OCI-LY3 (cell line): ENCODE data around the gene HSPA13.

ENCODE experiments used
- EZH2phosphoT487 ChIP-seq: fragments of 200-600 bp; shearing (Covaris generic); IDR thresholded peaks from 2 replicates; pipeline ENCODE4 v1.6.1; 2018; ENCODE audit warnings: antibody characterized with exemption, mixed run types, low read depth
- TF ChIP-seq, protein P1 (sequence below): fragments of 200-600, 300-600 bp; sonication (generic); IDR thresholded peaks from 2 replicates; pipeline ENCODE4 v1.5.1; 2014; ENCODE audit warnings: antibody characterized with exemption, low read length, low read depth

DNA sequence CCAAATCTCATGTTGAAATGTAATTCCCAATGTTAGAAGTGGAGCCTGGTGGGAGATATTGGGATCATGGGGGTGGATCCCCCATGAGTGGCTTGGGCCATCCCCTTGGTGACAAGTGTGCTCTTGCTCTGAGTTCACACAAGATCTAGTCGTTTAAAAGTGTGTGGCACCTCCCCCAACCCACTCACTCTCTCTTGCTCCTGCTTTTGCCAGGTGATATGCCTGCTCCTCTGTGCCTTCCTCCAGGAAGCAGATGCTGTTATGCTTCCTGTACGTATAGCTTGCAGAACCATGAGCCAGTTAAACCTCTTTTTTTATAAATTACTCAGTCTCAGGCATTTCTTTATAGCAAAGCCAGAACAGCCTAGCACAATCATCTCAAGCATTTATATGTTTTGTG lies 23.0 kb upstream of the HSPA13 start:
- TF ChIP-seq, protein P1, sequence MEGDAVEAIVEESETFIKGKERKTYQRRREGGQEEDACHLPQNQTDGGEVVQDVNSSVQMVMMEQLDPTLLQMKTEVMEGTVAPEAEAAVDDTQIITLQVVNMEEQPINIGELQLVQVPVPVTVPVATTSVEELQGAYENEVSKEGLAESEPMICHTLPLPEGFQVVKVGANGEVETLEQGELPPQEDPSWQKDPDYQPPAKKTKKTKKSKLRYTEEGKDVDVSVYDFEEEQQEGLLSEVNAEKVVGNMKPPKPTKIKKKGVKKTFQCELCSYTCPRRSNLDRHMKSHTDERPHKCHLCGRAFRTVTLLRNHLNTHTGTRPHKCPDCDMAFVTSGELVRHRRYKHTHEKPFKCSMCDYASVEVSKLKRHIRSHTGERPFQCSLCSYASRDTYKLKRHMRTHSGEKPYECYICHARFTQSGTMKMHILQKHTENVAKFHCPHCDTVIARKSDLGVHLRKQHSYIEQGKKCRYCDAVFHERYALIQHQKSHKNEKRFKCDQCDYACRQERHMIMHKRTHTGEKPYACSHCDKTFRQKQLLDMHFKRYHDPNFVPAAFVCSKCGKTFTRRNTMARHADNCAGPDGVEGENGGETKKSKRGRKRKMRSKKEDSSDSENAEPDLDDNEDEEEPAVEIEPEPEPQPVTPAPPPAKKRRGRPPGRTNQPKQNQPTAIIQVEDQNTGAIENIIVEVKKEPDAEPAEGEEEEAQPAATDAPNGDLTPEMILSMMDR, result no peak
- no peak for TF ChIP-seq EZH2phosphoT487
